Activated CD4-positive, alpha-beta T cell treated with anti-CD3 and anti-CD28 coated beads, Interleukin-2, amount 10 ng/mL, durations not matched to agents 7 days and 5 days (primary cell): ENCODE data around the gene KIF21B. TPM values are rescaled to one million over a fixed set of nuclear protein-coding genes. Genes with fewer than 3 reads are reported as not detected.

ENCODE experiments used
- CTCF ChIA-PET: fragments of 350-600 bp; sonication (Branson Sonifier 250); formaldehyde crosslinking; loops from one replicate; lab custom pipeline; 2021; ENCODE audit warnings: antibody characterized with exemption; lab: Charles Lee
- POLR2A ChIA-PET: fragments of 350-600 bp; sonication (Branson Sonifier 250); formaldehyde crosslinking; loops from one replicate; lab custom pipeline; 2021; ENCODE audit warnings: antibody characterized with exemption; lab: Charles Lee
- DNase-seq: peaks from one replicate; pipeline ENCODE4 v3.0.0-alpha.2; 2020
- H3K27ac Mint-ChIP-seq: one replicate; pipeline ENCODE4 v1.8.0; 2021; ENCODE audit warnings: mild to moderate bottlenecking, moderate library complexity, mixed read lengths
- H3K27me3 Mint-ChIP-seq: one replicate; pipeline ENCODE4 v1.8.0; 2021; ENCODE audit warnings: mixed read lengths
- H3K36me3 Mint-ChIP-seq: one replicate; pipeline ENCODE4 v1.8.0; 2021; ENCODE audit warnings: low read depth, mixed read lengths
- H3K4me1 Mint-ChIP-seq: one replicate; pipeline ENCODE4 v1.8.0; 2021; ENCODE audit warnings: mixed read lengths
- H3K4me3 Mint-ChIP-seq: one replicate; pipeline ENCODE4 v1.8.0; 2021; ENCODE audit warnings: mild to moderate bottlenecking, moderate library complexity, mixed read lengths
- H3K9me3 Mint-ChIP-seq: one replicate; pipeline ENCODE4 v1.8.0; 2021; ENCODE audit warnings: mixed read lengths
- total RNA-seq, 2 experiments: library from RNA; stranded (reverse); gene quantifications; one replicate each; pipeline ENCODE4 v1.2.3, GENCODE V29; 2021

Gene KIF21B, protein sequence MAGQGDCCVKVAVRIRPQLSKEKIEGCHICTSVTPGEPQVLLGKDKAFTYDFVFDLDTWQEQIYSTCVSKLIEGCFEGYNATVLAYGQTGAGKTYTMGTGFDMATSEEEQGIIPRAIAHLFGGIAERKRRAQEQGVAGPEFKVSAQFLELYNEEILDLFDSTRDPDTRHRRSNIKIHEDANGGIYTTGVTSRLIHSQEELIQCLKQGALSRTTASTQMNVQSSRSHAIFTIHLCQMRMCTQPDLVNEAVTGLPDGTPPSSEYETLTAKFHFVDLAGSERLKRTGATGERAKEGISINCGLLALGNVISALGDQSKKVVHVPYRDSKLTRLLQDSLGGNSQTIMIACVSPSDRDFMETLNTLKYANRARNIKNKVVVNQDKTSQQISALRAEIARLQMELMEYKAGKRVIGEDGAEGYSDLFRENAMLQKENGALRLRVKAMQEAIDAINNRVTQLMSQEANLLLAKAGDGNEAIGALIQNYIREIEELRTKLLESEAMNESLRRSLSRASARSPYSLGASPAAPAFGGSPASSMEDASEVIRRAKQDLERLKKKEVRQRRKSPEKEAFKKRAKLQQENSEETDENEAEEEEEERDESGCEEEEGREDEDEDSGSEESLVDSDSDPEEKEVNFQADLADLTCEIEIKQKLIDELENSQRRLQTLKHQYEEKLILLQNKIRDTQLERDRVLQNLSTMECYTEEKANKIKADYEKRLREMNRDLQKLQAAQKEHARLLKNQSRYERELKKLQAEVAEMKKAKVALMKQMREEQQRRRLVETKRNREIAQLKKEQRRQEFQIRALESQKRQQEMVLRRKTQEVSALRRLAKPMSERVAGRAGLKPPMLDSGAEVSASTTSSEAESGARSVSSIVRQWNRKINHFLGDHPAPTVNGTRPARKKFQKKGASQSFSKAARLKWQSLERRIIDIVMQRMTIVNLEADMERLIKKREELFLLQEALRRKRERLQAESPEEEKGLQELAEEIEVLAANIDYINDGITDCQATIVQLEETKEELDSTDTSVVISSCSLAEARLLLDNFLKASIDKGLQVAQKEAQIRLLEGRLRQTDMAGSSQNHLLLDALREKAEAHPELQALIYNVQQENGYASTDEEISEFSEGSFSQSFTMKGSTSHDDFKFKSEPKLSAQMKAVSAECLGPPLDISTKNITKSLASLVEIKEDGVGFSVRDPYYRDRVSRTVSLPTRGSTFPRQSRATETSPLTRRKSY (N-terminal part only)
- total RNA-seq, result 100 to 1,000 TPM; 104 to 107 TPM

DNA sequence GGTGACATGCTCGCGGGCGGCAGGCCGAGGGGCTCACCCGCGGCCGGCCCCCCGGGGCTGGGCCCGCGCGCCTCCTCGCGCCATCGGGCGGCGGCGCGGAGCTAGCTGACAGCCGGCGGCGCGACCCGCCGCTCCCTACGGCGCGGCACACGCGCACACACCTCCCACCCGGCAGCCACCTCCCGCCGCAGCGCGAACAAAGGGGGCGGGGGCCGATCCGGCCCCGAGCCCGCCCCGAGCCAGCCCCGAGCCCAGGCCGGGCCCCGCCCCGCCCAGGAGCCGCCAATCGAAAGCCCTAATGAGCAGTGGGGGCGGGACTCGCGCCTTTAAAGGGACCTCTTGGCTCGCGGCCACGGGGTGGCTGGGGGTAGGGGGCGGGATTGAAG, at the start of gene KIF21B:
Gene KIF21B (minus strand): TSS at position 198 of the 386 bp plus-strand sequence. CDS start 331 bp downstream, outside the sequence.
- DNase-seq, result peak; percentile 92
- no peaks in the 10 kb centered on the region for H3K27me3 Mint-ChIP-seq
- ChIA-PET CTCF (interaction anchor here (0.7 to 13.3 kb wide), 7 partner anchors 7 to 127 kb away, joined by 3 to 152 read pairs (median 6); no protein-coding TSS in a partner anchor), POLR2A (no interaction called here)
- H3K36me3 Mint-ChIP-seq, result peaks cover 24% of the 10 kb centered on the region
- no peaks in the 10 kb centered on the region for H3K9me3 Mint-ChIP-seq
- peak within 1 kb of the TSS; percentile 99 for H3K27ac Mint-ChIP-seq
- H3K4me3 Mint-ChIP-seq, result peak within 1 kb of the TSS; percentile 91
- peaks cover 70% of the 10 kb centered on the region for H3K4me1 Mint-ChIP-seq

DNA sequence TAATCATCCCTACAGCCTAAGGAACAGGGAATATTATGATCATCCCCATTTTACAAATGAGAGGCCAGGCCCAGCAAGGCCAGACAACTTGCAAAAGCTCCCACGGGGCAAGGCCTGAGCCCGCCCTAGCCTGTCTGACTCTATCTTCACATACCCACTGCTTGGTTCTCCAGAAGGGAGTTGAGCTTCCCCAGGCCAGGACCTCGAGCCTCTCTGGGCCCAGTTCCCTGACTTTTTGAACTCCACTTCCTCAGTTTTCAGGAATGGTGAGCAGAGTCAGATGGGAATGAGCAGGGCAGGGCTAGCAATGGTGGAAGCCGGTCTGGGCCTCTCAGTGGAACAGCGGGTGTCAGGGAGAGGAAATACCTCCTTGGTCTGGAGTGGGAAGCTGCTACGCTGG, 49.4 kb upstream of the KIF21B start:
- no peak overlapping the region for H3K4me3 Mint-ChIP-seq
- ChIA-PET POLR2A (interaction anchor here (0.6 kb wide), 1 partner anchor 134 kb away, joined by 4 read pairs; no protein-coding TSS in a partner anchor), CTCF (no interaction called here)
- no peak for DNase-seq
- no peaks in the 10 kb centered on the region for H3K4me1 Mint-ChIP-seq
- H3K36me3 Mint-ChIP-seq, result no peaks in the 10 kb centered on the region
- H3K27ac Mint-ChIP-seq, result no peak overlapping the region
- peaks cover 5% of the 10 kb centered on the region for H3K27me3 Mint-ChIP-seq
- no peaks in the 10 kb centered on the region for H3K9me3 Mint-ChIP-seq

DNA sequence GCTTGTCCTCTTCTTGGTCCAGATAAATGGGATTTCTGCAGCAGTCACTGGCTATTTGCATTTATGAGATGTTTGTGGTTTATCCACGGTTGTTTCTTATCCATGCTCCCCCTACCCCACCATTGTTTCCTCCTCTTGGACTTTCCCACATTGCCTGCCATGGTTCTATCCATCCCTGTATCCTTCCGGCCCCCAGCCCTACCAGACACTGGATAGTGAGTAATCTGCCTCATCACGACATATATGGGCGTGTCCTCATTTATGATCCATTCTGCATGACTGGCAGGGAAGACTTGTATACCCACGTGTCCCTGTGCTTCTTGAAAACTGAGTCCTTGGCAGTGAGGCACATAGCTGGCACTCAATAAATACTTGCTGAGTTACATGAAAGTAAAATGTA, 48.6 kb upstream of the KIF21B start:
- CTCF ChIA-PET, result no interaction called here

DNA sequence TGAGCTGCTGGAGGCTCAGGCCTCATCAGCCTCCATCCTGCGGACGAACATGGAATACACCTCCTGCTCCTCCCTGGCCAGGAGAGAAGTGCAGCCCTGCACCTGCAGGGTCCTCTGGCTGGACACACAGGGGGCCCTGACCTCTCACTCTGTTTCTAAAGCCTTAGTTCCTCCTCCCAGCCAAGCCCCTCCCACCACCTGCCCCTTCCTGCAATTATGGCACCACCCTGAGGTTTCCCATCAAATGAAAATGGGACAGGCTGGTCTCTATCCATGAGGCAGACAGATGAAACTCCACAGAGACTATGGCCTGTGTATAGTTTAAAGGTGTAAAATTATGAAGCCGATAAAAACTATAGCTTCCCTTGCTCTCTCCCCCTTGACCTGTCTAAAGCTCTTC, 46.1 kb upstream of the KIF21B start:
- ChIA-PET POLR2A (no interaction called here), CTCF (interaction anchor here (1.4 kb wide), 1 partner anchor 21 kb away, joined by 4 read pairs; no protein-coding TSS in a partner anchor)
- Mint-ChIP-seq H3K4me1 (no peaks in the 10 kb centered on the region), H3K27me3 (peaks cover 6% of the 10 kb centered on the region), H3K36me3 (no peaks in the 10 kb centered on the region), H3K9me3 (no peaks in the 10 kb centered on the region), H3K27ac (no peak overlapping the region), H3K4me3 (no peak overlapping the region)
- no peak for DNase-seq

More for the DNA sequence above, 48.6 kb upstream of the KIF21B start:
- Mint-ChIP-seq H3K9me3 (no peaks in the 10 kb centered on the region), H3K27ac (no peak overlapping the region), H3K27me3 (peaks cover 5% of the 10 kb centered on the region), H3K36me3 (no peaks in the 10 kb centered on the region), H3K4me1 (no peaks in the 10 kb centered on the region), H3K4me3 (no peak overlapping the region)
- POLR2A ChIA-PET, result no interaction called here
- DNase-seq, result no peak

DNA sequence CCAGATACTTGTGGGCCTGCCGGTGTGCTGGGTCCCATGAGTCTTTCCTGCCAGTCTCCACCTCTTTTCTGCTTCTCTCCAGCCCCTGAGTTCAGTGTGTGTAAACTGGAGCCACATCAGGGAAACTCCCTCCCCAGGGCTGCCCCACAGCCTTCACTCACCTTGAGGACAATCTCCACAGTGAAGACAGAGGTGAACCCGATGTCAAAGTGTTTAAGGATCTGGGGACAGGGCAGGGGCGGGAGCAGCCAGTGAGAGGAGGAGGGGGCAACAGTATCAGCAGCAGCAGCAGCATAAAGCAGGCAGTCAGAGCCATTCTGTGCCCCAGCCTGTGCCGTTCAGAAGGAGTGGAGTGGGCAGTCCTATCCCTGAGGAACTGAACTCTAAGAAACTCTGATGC, 45.5 kb upstream of the KIF21B start:
- Mint-ChIP-seq H3K4me1 (no peaks in the 10 kb centered on the region), H3K36me3 (no peaks in the 10 kb centered on the region), H3K4me3 (no peak overlapping the region), H3K27me3 (peaks cover 10% of the 10 kb centered on the region), H3K9me3 (no peaks in the 10 kb centered on the region), H3K27ac (no peak overlapping the region)
- POLR2A ChIA-PET, result no interaction called here
- CTCF ChIA-PET, result interaction anchor here (0.8 kb wide), 1 partner anchor 89 kb away, joined by 3 read pairs; no protein-coding TSS in a partner anchor
- no peak for DNase-seq

DNA sequence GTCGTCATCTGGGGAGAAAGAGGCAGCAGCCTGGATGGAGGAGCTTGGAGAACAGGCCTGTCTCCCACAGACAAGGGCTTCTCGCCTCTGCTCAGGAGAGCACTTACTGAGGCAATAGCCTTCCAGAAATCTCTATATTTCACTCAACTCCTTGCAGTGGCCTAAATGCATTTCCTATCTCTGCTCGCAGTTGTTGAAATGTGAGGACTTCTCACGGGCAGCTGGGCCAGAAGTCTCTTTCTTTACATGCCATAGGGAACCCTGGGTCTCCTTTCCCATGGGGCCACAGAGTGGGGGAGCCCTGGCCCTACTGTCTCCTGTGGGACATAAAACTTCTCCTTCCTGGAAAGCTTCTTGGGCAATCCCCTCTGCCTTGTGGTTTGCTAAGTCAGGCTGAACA, 43.5 kb upstream of the KIF21B start:
- H3K4me1 Mint-ChIP-seq, result no peaks in the 10 kb centered on the region

DNA sequence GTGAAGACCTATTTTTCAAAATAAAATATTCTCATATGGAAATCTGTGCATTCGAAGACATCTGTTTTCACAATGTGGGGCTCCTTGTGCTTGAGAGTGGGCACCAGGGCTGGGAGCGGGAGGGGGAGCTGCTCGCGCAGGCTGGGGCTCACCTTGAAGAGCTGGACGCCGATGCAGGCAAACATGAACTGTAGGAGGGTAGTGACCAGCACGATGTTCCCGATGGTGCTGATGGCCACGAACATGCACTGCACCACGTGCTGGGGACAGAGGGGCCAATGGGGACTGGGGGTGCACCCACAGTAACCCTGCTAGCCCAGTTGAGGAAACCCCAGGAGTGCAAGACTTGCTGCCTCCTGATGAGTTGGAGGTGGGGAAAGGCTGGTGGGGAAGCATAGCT, 42.2 kb upstream of the KIF21B start:
- Mint-ChIP-seq H3K4me1 (no peaks in the 10 kb centered on the region), H3K27me3 (peaks cover 7% of the 10 kb centered on the region), H3K36me3 (no peaks in the 10 kb centered on the region), H3K27ac (no peak overlapping the region), H3K9me3 (no peaks in the 10 kb centered on the region), H3K4me3 (no peak overlapping the region)
- POLR2A ChIA-PET, result no interaction called here
- DNase-seq, result no peak
- CTCF ChIA-PET, result no interaction called here

More for the DNA sequence above, 43.5 kb upstream of the KIF21B start:
- Mint-ChIP-seq H3K9me3 (no peaks in the 10 kb centered on the region), H3K27ac (no peak overlapping the region), H3K4me3 (no peak overlapping the region), H3K27me3 (peaks cover 7% of the 10 kb centered on the region), H3K36me3 (no peaks in the 10 kb centered on the region)
- ChIA-PET POLR2A (no interaction called here), CTCF (no interaction called here)
- DNase-seq, result no peak

DNA sequence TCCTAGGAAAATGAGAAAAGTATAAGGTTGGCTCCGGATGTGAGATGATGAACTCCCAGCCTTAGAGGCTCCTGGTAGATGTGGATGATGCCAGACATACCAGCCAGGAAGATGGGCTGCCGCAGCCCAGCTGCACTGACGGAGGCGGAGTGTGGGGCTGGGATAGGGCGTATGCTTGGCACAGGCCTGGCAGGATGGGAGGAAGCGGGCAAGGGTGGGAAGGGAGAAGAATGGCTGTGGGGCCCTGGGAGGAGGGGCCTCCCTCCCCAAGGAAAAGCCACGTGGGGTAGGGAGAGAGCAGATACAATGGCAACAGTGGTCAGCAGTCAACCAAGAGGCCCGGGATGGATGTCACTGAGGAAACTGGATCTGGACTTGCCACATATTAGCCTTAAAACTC, 41.3 kb upstream of the KIF21B start:
- no peak for DNase-seq
- CTCF ChIA-PET, result interaction anchor here (1.0 to 1.5 kb wide), 2 partner anchors 11 to 13 kb away, joined by 3 read pairs; no protein-coding TSS in a partner anchor
- Mint-ChIP-seq H3K9me3 (no peaks in the 10 kb centered on the region), H3K4me3 (no peak overlapping the region), H3K36me3 (no peaks in the 10 kb centered on the region), H3K4me1 (no peaks in the 10 kb centered on the region), H3K27ac (no peak overlapping the region), H3K27me3 (peaks cover 7% of the 10 kb centered on the region)
- POLR2A ChIA-PET, result no interaction called here

DNA sequence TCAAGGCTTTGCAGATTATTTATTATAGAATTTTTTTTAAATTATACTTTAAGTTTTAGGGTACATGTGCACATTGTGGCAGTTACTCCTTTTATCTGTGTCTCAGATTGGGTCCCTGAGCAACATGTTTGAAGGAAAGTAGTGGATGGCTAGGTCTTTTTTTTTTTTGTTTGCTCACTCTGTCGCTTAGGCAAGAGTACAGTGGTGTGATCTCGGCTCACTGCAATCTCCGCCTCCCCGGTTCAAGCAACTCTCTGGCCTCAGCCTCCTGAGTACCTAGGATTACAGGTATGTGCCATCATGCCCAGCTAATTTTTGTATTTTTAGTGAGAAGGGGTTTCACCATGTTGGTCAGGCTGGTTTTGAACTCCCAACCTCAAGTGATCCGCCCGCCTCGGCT, 39.6 kb upstream of the KIF21B start:
- Mint-ChIP-seq H3K36me3 (no peaks in the 10 kb centered on the region), H3K4me3 (no peak overlapping the region), H3K27me3 (peaks cover 4% of the 10 kb centered on the region), H3K27ac (no peak overlapping the region), H3K4me1 (peaks cover under 1% of the 10 kb centered on the region), H3K9me3 (no peaks in the 10 kb centered on the region)
- POLR2A ChIA-PET, result no interaction called here
- CTCF ChIA-PET, result interaction anchor here (1.5 kb wide), 1 partner anchor 12 kb away, joined by 3 read pairs; no protein-coding TSS in a partner anchor
- DNase-seq, result no peak

DNA sequence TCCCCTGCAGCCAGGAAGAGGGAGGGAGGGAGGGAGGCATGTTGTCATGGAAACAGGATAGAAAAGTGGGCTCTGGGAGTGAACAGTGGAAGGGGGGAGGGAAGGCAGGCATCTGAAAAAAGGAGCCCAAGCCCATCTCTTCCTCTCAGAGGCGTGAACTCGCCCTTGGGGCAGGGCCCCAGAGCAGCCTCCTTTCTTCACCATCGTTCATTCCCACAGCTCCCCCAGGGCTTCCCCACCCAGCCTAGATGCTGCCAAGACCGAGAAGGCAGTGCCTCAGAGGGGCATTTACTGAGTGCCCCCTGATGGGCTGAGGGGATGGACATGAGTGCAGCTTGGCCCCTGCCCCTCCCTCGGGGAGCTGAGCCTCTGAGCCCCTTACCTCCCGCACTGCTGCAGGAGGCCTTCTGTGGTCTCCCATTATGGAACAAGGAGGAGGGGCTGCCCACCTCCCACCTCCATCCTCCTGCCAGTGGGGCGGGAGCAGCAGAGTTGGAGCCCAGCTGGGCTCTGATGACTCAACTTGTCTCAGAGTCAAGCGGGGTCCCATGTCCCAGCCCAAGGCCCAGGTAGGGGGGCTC, 39.1 kb upstream of the KIF21B start:
- Mint-ChIP-seq H3K36me3 (no peaks in the 10 kb centered on the region), H3K9me3 (no peaks in the 10 kb centered on the region), H3K27ac (no peak overlapping the region), H3K4me3 (no peak overlapping the region), H3K4me1 (peaks cover 6% of the 10 kb centered on the region), H3K27me3 (peaks cover 4% of the 10 kb centered on the region)
- no peak for DNase-seq
- ChIA-PET CTCF (no interaction called here), POLR2A (no interaction called here)

DNA sequence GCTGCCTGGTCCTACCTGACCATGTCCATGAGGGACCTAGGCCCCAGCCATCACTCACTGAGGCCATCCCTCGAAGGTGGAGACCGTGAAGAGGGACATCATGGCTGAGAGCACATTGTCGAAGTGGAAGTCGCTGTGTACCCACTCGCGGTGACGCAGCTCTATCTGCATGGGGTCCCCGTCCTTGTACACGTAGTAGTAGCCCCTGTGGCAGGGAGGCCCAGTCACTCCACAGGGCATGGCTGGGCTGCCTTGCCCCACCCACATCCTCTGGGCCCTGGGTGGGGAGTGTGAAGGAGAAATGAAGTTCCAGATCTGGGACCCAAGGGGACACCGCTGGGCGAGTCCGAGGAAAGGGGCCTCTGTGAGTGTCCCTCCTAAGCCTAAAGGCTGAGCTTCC, 38.4 kb upstream of the KIF21B start:
- CTCF ChIA-PET, result no interaction called here
- POLR2A ChIA-PET, result no interaction called here
- Mint-ChIP-seq H3K27ac (no peak overlapping the region), H3K9me3 (no peaks in the 10 kb centered on the region), H3K36me3 (no peaks in the 10 kb centered on the region), H3K27me3 (peaks cover 4% of the 10 kb centered on the region), H3K4me1 (peaks cover 12% of the 10 kb centered on the region), H3K4me3 (no peak overlapping the region)
- no peak for DNase-seq

DNA sequence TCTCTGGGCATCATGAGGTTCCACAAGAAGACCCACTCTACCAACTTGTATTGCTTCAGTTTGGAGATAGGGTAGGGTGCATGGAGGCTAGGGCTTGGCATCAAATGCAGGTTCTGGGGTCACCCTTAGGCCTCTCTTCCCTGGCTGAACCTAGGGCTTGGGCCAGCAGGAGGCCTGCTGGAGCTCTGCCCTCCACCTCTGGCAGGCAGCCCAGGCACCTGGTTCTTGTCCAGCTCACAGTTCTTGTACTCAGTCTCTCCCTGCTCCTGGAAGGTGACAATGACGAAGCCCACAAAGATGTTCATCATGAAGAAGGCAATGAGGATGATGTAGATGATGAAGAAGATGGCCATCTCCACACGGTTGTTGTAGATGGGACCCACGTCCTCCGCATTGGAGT, 37.5 kb upstream of the KIF21B start:
- no peak overlapping the region for H3K4me3 Mint-ChIP-seq
- ChIA-PET CTCF (no interaction called here), POLR2A (no interaction called here)
- no peak overlapping the region for H3K27ac Mint-ChIP-seq
- no peak for DNase-seq
- H3K9me3 Mint-ChIP-seq, result no peaks in the 10 kb centered on the region
- H3K36me3 Mint-ChIP-seq, result no peaks in the 10 kb centered on the region
- peaks cover 4% of the 10 kb centered on the region for H3K27me3 Mint-ChIP-seq
- H3K4me1 Mint-ChIP-seq, result peaks cover 16% of the 10 kb centered on the region
